Measurements from ENCODE around the gene NUDT5.

DNA sequence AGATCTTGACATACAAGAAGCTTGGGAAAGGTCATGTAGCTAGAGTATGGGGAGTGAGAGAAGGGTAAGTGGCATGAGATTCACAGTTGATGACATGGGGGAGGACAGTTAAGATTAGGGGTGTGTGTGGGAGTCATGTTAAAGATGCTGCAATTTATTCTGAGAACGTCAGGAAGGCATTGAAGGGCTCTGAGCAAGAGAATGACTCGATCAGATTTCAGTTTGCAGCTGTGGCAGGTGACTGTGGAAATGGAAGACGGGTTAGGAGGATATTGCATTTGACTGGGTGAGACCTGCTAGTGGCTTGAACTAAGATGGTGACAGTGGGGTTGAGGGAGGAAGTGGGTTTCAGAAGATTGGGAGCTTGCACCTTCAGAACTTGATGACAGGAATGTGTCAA, 5.9 kb upstream of the NUDT5 start:
- TF ChIP-seq, protein P1, sequence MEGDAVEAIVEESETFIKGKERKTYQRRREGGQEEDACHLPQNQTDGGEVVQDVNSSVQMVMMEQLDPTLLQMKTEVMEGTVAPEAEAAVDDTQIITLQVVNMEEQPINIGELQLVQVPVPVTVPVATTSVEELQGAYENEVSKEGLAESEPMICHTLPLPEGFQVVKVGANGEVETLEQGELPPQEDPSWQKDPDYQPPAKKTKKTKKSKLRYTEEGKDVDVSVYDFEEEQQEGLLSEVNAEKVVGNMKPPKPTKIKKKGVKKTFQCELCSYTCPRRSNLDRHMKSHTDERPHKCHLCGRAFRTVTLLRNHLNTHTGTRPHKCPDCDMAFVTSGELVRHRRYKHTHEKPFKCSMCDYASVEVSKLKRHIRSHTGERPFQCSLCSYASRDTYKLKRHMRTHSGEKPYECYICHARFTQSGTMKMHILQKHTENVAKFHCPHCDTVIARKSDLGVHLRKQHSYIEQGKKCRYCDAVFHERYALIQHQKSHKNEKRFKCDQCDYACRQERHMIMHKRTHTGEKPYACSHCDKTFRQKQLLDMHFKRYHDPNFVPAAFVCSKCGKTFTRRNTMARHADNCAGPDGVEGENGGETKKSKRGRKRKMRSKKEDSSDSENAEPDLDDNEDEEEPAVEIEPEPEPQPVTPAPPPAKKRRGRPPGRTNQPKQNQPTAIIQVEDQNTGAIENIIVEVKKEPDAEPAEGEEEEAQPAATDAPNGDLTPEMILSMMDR (IDR thresholded peaks at IDR 0.05): no peak
- TF ChIP-seq POLR2A (IDR thresholded peaks at IDR 0.05): no peak

Measured in lower leg skin (tissue), 3 donors.